Stimulated activated naive CD4-positive, alpha-beta T cell (primary cell): ENCODE results near the gene CCDC167.
"Not testable (repeated sequence)": the region's sequence is repeated elsewhere in the genome, so short reads cannot be mapped to it uniquely, and the experiment has no call there.

ENCODE experiments used
- DNase-seq, 6 experiments: peaks; one replicate each; lab custom pipeline; 2025; lab: John Stamatoyannopoulos, UW

Gene CCDC167

DNA sequence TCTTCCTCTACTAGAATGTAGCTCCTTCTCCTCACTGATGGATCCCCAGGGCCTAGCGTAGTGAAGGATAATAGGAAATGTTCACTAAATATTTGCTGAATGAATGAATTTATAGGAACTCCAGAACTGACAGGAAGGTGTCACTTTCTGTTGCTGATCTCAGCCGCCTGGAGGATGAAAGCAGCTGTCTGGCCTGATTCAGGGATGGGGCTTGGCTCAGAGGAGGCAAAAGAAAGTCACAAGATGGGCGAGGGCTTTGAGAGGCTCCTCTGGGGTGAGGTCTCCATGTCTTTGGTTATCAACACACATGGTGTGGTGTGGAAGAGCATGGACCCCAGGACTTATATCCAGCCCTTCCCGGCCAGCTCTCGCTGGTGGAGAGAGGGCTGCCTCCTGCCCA is 11.5 kb upstream of the CCDC167 start:
- DNase-seq = no peak

DNA sequence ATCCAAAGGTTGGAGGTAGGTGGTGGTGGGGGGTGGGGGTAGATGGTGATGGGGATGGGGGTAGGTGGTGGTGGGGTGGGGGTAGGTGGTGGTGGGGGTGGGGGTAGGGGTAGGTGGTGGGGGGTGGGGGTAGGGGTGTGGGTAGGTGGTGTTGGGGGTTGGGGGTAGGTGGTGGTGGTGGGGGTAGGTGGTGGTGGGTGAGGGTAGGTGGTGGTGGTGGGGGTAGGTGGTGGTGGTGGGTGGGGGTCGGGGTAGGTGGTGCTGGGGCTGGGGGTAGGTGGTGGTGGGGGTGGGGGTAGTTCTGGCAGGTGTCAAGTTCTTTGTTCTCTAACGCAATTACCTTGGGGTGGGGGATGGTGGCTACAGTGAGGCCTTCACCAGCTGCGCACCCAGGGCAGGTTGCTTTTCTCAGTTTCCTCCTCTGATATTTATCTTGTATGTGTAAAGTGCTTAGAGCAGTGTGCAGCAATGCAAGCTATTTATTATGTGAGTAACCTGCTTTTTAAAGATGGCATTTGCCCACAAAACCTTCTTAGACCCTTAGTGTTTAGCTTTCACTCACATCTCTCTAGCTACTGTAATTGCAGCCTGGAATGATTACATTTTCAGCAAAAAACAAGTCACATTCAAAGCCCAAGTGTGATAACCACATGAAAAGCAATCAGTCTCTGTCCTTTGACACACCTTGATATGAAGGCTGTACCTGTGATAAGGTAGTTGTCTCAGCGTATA is 8.2 kb upstream of the CCDC167 start:
- DNase-seq = peak in 4 of 6 experiments; percentile 3 to 56 (median 33)

DNA sequence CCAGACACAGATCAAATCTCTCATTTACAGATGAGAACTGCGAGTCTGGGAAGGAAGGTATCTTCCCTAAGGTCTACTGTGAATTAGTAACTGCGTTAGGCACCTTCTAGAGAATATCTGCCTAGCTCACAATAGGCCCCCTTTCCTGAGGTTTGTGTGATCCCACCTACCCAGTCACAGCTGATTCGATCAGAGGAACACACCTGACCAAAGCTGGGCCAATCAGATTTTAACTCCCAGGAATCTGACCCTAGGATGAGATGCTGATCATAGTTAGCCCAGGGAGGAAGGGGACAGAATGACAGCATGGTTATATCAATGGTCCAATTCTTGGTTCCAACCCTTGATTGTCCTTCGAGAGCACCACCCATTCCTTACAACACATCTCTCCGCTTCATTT is 7.4 kb upstream of the CCDC167 start:
- DNase-seq = no peak

GRCh38 chr6:37506479-37506878 is 6.8 kb upstream of the CCDC167 start:
- no peak for DNase-seq

GRCh38 chr6:37504024-37504423 is 4.3 kb upstream of the CCDC167 start:
- no peak for DNase-seq

- peak in 1 of 6 experiments; percentile 45 for DNase-seq
Observed at GRCh38 chr6:37503309-37503965, 3.7 kb upstream of the CCDC167 start.

DNA sequence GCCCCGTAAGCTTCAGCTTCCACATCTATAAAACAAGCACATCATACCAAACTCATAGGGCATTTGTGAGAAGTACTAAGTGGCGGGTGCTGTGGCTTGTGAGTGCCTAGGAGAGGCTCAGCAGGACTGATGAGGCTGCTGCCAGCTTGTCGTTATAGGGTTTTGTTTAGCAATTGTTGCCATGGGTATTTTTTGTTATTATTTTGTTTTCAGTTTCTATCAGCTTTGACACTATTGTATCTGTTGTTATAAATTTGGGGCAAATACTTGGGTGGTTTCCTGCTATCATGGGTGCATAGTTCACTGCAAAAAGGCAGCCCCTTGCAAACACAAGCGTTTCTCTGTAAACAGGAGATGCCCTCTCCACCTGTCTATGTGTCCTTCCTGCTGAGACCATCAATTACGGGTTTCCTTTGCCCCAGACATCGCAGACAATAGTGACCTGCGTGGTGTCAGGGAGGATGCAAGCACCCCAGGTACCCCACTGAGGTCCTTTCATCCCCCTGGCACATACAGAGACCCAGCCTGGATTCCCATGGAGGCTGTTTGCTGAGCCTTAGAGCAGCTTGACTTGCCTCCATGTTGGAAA is 3.1 kb upstream of the CCDC167 start:
- peak; percentile 59 to 77 (median 68) for DNase-seq

- peak in 5 of 6 experiments; percentile 20 to 58 (median 44) for DNase-seq
Observed at GRCh38 chr6:37501632-37502491, 2.2 kb upstream of the CCDC167 start.

GRCh38 chr6:37500904-37501303 is 1.2 kb upstream of the CCDC167 start:
- not testable (repeated sequence) for DNase-seq

DNA sequence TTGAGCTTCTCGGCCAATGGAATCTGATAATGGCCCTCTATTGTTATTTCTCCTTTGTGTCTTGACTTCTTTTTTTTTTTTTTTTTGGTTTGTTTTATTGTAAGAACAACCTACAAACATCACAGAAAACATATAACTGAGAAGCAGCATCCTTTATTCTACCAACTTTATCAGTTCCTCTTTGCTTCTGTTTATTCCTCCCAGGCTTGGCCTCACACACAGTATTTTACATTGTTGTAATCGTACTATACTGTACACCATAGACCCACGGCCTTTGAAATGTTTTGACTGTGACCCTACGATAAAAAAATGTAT is 558 bp upstream of the CCDC167 start:
- no peak for DNase-seq

GRCh38 chr6:37496951-37497885 is 2.5 kb downstream of the CCDC167 start:
- DNase-seq = no peak

DNA sequence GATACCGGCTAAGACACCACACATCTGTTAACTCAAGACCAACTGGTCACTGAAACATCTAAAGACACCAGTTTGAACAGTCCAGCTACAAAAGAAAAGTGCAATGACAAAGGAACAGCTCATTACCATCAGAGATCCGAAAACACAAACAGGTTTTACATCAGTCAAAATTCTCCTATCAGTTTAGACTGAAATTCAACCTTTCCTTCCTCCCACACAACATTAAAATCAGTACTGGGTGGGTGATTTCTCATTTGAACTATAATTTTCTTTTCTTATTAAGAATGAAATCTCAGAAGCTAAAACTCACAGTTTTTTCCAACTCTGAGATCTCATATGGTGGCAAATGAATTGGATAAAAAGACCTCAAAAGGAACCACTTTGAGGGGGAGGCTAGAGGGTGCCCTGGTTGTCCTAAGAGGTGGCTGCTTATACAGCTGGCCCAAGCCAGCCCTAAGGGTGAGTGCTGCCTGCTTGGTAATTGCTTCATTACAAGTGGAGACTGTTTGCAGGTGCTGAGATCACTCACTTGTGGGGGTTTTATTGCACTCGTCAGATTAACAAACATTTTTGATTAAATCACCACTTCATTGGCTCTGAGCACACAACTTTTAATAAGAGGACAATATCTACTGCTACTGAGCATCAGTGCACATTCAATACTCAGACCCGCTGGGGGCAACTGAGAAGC is 4.3 kb downstream of the CCDC167 start:
- no peak for DNase-seq

- DNase-seq = no peak
Observed at GRCh38 chr6:37493661-37493995, 6.1 kb downstream of the CCDC167 start.

DNA sequence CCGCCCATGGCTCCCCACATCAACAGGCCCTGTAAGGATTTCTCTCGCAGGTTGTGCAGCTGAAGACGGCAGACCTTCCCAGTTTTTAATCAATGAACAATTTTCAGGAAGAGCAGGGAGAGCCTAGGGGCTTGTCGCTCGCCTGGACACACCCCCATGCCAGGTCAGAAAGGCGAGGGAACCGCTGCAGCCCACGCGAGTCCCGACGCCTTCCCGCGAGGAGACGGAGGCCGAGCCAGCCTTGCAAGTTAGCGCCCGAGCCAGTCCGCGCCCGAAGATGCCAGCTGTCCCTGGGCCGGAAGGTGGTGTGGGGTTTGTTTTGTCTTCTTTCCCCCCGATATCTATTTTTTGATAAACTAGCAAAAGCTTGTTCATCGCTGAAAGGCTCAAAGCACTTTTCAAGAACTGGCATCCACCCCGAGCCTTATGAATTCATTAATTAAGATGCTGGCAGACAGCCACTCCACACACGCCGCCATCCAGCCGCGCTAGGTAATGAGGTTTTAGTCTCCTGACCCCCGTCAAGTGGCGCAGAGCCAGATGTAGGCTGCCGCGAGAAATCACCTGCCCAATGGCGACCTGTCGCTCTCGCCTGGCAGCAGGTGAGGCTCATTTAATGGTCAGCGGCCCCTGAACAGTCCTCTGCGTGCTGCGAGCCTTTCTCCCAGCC is 6.6 kb downstream of the CCDC167 start:
- no peak for DNase-seq

DNA sequence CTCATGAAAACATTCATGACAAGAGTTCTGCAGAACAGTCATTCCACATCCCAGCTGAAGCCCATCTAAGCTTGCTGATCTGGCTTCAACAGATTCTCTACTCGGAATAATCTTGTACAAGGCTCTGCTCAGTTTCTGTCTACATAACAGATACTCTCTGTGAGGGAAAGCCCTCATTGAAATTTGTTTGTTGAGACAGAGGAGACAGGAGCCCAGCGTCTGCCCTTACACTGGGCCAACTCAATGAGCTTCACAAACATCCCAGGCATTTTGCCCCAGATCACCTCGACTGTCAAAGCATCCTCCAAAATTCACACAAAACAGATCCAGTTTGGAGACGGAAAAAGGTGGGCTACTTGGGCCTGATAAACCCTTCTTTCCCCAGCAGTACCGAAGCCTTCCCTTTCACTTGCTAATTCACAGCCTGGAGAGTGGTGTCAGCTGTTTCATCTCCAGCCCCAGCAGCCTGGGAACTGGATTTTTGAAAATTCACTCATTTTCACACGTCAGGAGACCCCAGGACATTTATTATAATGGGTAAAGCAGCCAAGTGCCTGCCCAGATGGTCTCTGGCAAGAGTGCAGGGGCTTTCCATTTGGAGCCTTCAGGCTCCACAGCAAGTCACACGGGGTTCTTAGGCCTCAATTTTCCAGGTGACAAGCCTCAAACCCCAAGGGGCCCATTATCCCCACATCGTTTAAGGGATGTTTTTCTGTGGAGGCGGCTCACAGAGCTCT is 7.3 kb downstream of the CCDC167 start:
- no peak for DNase-seq

- DNase-seq = no peak
Observed at GRCh38 chr6:37491830-37492208, 7.9 kb downstream of the CCDC167 start.

DNA sequence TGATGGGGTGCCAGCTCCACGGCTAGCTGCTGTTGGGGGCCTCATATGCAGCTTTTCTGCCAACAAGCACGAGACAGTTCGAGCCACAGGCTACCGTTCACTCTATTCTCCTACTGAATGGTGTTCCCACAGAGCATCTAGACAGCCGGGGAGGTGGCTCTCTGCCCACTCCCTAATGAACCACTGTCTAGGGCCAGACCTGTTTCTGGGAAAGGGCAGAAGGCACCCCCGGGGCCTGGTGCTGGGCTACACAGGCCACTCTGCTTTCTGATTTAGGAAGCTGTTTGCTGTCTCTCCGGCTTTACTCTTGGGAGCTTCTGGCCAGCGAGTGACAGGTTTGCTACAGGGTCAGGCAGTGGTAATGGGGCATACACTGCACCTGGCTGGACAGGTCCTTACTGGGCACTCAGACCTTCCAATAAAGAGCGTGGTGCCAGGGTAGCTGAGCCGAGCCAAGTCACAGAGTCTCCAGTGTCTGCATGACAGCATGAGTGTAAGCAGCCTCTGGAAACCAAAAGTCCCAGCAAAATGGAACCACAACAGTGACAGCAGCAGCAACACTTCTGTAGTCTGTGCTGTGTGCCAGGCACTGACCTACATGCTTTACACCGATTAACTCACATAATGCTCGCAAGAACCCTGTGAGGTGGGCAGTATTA is 8.4 kb downstream of the CCDC167 start:
- DNase-seq = no peak

DNA sequence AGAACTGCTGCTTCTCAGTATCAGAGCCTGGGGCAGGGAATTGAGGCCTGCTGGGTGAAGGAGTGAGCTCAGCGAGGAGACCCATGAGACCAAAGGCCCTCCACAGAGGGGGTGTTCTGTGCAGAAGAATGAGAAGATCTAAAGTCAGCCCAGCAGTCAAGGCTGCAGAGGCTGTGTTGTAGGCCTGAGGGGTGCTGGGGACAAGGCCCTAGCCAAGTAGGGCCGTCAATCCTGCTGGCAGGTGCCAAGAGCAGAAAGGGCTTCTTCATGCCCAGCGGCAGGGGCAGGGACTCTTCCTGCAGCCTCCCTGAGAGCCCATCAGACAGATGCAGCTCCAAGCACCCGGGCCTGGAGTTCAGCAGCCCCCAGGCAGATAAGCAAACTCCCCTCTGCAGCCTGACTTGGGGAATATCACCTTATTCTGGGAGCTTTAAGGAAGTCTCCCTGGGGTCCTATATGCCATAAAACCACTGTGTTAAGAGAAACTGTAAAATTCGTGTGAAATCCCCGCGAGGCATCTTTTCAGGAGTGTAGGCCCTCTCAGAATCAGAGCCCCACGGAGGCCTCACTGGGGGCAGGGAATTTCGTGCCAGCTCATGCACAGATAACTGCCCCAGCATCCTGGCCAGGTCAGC is 9.0 kb downstream of the CCDC167 start:
- DNase-seq = no peak
